CD4-positive, alpha-beta T cell treated with Interleukin-17A for 1 hour (primary cell): ENCODE measurements around the gene UQCRH.
"Not testable (repeated sequence)": the region's sequence is repeated elsewhere in the genome, so short reads cannot be mapped to it uniquely, and the experiment has no call there.

ENCODE experiments used
- DNase-seq: peaks from one replicate; pipeline ENCODE4 v3.0.0-alpha.2; 2020

The UQCRH gene

GRCh38 chr1:46300673-46301405 is 2.7 kb upstream of the UQCRH start:
- DNase-seq = no peak

DNA sequence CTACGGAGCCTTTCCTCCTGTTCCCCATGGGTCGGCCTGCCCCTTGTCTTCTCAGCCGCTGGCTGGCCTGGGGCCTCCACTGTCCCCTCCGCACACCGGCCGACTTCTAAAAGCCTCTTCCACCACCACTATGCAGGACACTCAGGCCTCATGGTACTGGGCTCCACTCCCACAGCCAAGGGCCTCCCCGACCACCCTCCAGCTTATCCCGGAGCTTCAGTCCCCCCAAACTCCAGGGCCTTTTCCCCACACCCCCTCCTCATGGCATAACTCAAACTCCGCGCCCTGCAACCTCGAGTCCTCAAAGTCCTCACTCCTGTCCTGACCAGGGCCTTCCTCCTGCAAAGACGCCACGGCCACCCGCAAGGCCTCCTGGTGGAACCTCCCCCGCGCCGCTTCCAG is 2.1 kb upstream of the UQCRH start:
- no peak for DNase-seq

- peak; percentile 48 for DNase-seq
Measured at GRCh38 chr1:46301808-46302640, 1.5 kb upstream of the UQCRH start.

- no peak for DNase-seq
Measured at GRCh38 chr1:46302641-46303037, 859 bp upstream of the UQCRH start.

GRCh38 chr1:46303872-46304326 is 401 bp downstream of the UQCRH start:
- no peak for DNase-seq

- no peak for DNase-seq
Measured at GRCh38 chr1:46306159-46306530, 2.6 kb downstream of the UQCRH start.

DNA sequence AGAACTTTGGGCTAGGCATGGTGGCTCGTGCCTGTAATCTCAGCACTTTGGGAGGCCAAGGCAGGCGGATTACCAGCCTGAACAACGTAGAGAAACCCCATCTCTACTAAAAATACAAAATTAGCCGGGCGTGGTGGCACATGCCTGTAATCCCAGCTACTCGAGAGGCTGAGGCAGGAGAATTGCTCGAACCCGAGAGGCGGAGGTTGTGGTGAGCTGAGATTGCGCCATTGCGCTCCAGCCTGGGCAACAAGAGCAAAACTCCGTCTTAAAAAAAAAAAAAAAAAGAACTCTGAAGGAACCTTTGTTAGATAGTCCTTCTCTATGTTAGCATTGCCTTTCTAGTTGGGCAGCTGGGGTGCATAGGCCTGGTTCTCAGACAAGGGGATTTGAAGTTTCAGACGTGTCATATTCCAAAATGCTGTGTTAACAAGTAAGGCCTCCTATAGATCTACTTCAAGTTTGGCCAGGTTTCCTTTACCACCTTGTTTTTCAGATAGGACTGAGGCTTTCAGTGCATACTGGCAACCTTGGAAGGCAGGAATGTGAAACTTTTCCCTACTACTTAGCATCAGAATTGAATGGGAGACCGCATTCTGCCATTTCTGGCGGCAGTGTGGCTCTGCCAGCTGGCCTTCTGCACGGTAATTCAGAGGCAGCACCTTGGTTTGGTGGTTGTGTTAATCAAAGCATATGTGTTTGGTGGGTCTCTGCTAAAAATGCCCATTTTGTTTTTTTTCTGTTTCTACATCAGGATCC is 6.1 kb downstream of the UQCRH start:
- no peak for DNase-seq

DNA sequence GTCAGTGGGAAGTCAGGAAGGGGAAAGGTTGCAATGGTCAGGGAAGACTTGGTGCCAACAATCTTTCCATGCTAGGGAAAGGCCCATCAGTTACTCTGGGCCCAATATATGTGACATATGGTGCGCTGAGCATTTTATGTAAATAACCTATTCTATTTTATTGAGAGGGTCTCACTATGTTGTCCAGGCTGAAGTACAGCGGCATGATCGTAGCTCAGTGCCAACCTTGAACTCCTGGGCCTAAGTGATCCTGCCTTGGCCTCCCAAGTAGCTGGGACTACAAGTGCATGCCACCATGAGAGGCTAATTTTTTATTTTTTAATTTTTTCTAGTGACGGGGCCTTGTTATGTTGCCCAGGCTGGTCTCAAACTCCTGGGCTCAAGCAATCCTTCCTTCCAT is 6.8 kb downstream of the UQCRH start:
- no peak for DNase-seq

DNA sequence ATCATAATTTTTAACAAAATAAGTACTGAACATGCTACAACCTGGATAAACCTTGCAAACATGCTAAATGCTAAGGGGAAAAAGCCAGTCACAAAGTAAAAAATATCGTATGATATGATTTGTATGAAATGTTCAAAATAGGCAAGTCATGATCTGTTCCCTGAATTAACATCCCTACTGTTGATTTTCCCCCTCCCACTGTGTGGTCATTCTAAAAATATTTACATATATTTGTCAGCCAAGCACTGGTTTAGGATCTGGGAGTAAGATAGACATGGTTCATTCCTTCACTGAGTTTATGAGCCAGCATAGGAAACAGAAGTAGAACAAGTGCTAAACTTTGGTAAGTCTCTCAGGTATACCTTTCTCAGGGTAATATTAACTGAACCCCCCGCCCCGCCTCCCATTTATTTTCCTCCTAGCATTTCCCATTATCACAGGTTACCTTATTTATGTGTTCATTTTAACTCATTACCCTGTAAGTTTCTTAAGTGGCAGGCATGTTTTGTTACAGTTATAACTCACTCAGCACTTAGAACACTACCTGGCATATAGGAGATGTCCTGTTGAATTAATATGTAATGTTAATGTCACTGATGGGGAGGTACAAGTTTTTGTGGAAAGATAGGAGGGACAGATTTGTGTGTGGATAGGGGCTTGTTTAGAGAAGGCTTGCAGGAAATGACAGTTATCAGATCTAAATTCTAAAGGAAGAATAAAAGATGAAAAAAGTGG is 12.3 kb downstream of the UQCRH start:
- DNase-seq = no peak

DNA sequence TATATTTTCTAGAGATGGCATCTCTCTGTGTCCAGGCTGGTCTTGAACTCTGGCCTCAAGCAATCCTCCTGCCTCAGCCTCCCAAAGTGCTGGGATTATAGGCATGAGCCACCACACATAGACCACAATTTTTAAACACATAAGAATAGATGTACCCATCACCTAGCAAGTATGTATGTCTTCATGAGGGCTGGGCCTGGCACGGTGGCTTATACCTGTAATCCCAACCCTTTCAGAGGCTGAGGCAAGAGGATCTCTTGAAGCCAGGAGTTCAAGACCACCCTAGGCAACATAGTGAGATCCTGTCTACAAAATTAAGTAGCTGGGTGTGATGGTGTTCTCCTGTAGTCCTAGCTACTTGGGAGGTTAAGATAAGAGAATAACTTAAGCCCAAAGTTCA is 13.8 kb downstream of the UQCRH start:
- DNase-seq = no peak

- DNase-seq = not testable (repeated sequence)
Measured at GRCh38 chr1:46319301-46319700, 15.8 kb downstream of the UQCRH start.

- DNase-seq = not testable (repeated sequence)
Measured at GRCh38 chr1:46319960-46320914, 16.7 kb downstream of the UQCRH start.

DNA sequence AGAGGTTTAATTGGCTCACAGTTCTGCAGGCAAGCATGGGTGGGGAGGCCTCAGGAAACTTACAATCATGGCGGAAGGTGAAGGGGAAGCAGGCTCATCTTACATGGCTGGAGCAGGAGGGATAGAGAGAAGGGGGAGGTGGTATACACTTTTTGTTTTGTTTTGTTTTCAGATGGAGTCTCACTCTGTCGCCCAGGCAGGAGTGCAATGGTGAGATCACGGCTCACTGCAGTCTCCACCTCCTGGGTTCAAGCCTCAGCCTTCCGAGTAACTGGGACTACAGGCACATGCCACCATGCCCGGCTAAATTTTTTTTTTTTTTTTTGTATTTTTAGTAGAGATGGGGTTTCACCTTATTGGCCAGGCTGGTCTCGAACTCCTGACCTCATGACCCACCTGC is 18.7 kb downstream of the UQCRH start:
- DNase-seq = not testable (repeated sequence)

DNA sequence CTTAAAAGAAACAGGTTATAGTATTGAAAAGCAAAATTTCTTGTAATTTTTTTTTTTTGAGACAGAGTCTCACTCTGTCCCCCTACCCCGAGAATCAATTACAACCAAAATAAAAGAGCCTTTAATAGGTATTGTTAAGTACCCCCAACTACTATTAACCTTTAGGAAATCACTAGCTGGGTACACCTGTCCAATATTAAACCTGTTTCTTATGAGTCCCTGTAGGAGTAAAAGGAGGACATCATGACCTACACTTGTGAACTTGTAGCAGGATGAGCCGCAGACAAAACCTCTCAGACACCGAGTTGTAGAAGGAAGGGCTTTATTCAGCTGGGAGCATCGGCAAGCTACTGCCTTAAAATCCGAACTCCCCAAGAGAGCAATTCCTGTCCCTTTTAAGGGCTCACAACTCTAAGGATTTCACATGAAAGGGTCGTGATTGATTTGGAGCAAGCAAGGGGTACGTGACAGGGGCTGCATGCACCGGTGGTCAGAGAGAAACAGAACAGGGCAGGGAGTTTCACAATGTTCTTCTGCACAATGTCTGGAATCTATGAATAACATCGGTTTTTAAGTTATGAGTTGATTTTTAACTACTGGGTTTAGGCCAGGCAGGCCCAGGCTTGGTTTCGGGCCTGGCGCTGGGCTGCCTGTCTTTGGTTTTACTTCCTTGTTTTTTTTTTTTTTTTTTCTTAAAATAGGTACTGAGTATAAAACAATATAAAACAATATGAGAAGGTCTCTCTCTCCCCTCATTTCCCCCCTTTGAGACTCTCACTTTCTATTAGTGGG is 22.0 kb downstream of the UQCRH start:
- not testable (repeated sequence) for DNase-seq

- not testable (repeated sequence) for DNase-seq
Measured at GRCh38 chr1:46328182-46328581, 24.7 kb downstream of the UQCRH start.

GRCh38 chr1:46329807-46330206 is 26.3 kb downstream of the UQCRH start:
- DNase-seq = not testable (repeated sequence)

DNA sequence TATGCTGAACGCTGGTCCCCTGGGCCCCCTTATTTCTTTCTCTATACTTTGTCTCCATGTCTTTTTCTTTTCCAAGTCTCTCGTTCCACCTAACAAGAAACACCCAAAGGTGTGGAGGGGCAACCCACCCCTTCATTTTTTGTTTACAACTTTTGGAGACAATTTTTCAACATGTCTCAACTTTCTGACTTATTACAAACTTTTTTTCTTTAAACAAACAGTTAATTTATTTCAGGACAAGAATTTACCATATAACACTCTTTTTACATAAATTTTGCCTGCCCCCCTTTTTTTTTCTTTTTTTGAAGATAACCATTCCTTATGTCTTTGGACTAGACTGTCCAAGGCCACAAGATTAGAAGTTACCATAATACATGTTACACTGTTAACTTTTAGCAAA is 26.9 kb downstream of the UQCRH start:
- not testable (repeated sequence) for DNase-seq

GRCh38 chr1:46331786-46332540 is 28.5 kb downstream of the UQCRH start:
- not testable (repeated sequence) for DNase-seq

GRCh38 chr1:46333300-46334029 is 30.0 kb downstream of the UQCRH start:
- DNase-seq = no peak
